NCI-H446 treated with DMSO at 0.1 percent for 48 hours (cell line): ENCODE measurements around the gene AANAT.
"Not testable (repeated sequence)": the region's sequence is repeated elsewhere in the genome, so short reads cannot be mapped to it uniquely, and the experiment has no call there.

ENCODE experiments used
- DNase-seq: peaks from one replicate; lab custom pipeline; 2025; lab: John Stamatoyannopoulos, UW

AANAT gene

DNA sequence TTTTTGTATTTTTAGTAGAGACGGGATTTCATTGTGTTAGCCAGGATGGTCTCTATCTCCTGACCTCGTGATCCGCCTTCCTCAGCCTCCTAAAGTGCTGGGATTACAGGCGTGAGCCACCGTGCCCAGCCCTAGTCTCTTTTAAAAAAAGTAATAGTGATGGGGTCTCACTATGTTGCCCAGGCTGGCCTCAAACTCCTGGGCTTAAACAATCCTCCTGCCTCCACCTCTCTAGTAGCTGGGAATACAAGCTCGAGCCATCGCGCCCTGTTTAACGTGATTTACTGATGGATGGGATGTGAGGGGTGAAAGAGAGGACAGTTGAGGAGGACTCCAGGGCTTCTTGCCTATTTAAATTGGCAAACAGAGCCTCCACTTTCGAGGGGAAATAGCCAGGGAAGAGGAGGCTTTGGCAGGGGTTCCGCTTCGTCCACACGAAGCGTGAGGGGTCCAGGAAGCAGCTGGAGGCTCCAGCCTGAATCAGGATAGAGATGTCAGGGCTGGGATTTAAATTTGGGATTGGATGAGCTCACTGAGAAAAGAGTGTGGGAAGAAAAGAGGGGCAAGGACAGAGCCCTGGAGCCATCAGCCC, 41.2 kb downstream of the AANAT start:
- not testable (repeated sequence) for DNase-seq

DNA sequence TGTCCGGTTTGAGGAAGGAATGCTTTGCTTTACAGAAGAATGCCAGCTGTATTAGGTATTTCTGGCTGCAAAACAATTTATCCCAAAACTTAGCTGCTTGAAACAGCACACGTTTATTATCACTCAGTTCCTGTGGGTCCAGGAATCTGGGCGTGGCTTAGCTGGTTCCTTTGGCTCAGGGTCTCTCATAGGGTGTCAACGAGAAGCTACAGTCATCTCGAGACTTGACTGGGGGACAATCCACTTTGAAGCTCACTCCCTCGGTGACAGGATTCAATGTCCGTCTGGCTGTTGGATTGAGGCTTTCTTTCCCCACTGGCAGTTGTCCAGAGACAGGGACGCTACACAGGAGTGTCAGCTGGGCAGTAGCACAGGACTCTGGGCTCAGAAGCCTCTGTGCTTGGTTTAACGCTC, 43.4 kb downstream of the AANAT start:
- no peak for DNase-seq

DNA sequence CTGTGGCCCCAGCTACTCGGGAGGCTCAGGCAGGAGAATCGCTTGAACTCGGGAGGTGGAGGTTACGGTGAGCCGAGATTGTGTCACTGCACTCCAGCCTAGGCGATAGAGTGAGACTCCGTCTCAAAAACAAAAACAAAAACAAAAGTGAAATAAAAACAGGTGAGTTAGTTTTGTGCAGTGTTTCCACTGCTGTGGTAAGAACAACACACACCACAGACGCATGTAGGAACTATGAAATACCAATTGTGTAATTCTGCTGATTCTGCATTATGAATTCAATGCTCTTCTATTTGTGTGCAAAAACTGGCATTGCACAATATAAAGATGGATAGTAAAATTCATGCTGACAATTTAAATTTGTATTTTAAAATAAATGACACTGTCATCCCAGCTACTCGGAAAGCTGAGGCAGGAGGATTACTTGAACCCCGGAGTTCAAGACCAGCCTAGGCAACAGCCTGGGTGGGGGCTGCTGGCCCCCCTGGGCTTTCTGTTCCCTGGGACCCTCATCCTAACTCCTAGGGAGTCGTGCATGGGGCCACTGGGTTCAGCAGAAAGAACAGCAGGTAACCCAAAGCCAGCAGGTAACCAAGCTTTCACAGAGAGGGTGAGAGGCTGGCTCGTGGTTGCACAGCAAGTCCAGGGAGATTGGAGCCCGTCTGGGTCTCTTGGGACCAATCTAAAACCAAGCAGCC, 44.4 kb downstream of the AANAT start:
- no peak for DNase-seq

DNA sequence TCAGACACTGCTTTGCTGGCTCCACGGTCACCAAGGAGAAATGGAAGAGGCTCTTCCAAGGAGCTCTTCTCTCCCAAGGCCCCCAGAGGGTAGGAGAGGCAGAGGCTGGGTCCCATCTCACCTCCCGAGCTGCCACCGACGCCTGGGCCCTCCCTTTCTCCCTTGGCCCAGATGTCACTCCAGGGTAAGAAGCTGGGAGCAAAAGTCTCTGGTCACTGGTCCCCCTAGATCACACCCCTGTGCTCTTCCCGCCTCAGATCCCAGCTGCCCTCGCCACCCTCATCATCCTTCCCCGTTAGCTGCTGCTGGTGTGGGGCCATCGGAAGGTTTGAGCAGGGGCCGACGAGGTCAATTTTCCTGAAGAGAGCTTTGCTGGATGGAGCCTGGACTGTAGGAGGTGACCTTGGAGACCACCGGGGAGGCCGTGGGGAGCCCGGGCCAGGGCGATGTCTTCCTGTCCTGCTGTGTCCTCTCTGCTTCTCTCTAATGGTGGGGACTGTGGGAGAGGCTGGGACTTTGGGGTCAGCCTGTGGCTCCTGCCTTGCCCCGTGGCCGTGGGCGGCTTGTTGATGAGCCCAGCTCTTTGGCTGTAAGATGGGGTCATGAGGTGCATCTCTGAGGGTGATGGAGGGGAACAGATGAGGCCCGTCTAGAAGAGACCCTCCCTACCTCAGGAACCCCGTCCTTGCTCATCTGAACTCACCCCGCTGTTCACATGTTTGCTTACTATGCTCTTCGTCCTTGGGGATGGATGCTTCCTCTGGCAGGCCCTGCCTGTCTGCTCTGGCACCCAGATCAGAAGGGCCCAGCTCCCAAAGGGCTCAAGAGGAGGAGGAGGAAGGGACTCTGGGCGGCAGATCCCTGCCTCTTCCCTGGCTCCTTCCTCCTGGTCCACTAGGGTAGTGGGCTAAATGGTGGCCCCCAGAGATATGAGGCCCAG, 45.2 kb downstream of the AANAT start:
- DNase-seq, result no peak

- DNase-seq, result no peak
Measured at GRCh38 chr17:76513306-76513692, 45.9 kb downstream of the AANAT start.

DNA sequence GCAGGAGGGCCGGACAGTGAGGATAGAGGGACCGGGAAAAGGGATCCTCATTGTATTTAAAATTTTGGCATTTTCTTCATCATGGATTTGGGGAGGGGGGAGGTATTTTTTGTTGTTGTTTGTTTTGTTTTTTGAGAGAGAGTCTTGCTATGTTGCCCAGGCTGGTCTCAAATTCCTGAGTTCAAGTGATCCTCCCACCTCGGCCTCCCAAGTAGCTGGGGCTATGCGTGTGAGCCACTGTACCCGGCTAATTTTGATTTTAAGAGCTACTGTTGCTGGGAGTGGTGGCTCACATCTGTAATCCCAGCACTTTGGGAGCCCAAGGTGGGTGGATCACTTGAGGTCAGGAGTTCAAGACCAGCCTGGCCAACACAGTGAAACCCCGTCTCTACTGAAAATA, 47.0 kb downstream of the AANAT start:
- DNase-seq, result not testable (repeated sequence)

DNA sequence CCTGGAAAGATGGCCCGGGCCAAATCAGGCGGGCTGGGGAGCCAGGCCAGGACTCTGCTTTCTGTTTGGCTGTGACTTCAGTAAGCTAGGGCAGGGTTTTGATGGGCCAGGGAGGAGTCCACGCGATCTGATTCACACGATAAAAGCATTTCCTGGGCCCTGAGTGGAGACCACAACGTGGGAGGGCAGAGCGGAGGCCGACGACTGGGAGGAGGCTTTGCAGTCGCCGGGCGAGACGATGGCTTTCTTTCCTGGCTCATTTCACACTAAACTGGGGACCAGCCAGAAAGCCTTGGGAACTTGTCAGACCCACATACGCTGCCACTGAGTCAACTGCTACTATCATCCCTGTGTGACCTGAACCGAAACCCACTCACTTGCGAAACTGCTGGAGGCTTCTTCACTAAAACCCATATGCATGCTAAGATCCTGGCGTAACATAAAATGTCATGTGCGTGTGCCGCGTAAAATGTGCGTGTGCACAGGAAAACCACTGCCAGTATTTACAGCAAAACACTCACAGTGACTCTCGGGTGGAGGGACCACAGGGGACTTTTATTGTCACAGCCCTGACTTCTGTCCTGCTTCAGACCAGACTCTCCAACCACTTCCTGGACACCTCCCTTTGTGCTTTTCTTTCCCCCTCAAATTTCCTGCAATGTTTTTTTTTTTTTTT, 48.0 kb downstream of the AANAT start:
- DNase-seq, result no peak

DNA sequence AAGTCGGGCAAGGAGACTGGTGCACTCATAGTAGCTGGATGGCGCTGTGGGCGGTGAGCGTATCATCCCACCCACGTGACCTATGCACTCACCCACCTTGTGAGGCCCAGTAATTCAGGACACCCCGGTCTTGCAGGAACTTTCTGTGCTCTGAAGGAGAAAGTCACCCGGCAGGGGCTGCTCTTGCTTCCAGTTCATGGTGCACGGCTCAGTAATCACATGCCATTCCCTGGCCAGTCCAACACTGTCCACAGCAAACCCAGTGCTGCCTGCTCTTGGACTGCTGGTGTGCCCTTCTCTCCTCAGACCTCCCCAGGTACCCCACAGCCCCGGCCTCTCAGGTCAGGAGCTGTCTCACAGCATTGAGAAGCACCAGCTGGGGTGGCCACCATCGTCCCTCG, 50.2 kb downstream of the AANAT start:
- DNase-seq, result no peak

DNA sequence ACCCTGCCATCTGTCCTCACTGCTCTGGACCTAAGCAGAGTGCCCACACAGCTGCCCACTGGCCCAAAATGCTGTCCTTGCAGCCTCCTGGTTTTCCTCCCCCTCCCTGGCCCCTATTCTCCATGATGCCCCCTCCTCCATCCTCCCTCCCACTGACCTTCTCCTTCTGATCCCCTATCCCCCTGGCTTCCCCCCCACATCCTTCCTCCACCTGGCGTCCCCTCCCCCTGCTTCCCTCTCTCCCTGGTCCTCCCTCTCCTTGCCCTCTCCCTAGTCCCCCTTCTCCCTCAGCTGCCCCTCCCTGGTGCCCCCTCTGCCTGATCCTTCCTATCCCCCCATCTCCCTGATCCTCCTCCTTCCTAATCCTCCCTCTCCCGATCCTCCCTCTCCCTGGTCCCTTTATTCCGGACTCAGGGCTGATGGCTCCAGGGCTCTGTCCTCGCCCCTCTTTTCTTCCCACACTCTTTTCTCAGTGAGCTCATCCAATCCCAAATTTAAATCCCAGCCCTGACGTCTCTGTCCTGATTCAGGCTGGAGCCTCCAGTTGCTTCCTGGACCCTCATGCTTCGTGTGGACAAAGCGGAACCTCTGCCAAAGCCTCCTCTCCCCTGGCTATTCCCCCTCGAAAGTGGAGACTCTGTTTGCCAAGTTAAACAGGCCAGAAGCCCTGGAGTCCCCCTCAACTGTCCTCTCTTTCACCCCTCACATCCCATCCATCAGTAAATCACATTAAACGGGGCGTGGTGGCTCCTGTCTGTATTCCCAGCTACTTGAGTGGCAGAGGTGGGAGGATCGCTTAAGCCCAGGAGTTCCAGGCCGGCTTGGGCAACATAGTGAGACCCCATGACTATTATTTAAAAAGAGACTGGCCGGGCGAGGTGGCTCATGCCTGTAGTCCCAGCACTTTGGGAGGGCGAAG, 51.9 kb downstream of the AANAT start:
- no peak for DNase-seq
